HG03558 (cell line): ENCODE data around the gene STIM2.

Experiments used
- ATAC-seq: cut with Tn5 transposase; IDR thresholded peaks from one replicate; pipeline ENCODE4 v1.9.1; 2021; ENCODE audit warnings: moderate number of reproducible peaks; ENCODE audit not compliant: unreplicated experiment; ENCODE audit errors: extremely low read depth

The STIM2 gene

GRCh38 chr4:26896636-26897035 lies 36.0 kb downstream of the STIM2 start:
- no peak for ATAC-seq

DNA sequence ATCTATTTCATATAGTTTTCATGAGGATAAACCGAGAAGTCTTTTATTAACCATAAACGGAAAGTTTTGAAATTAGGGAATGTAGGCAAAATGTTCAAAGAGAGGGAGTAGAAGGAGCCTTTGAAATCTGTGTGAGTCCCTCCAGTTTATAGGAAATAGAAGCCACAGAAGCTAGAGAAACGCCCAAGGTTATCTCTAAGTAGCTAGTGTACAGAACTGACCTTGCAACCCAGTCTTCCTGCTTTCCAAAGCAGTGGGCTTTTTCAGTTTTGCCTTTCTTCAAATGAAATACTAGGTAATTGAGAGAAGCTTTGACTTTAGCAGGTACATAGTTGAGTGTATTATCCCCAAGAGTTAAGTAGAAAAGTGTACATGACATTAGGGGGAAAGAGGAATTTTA lies 39.4 kb downstream of the STIM2 start:
- ATAC-seq, result no peak

DNA sequence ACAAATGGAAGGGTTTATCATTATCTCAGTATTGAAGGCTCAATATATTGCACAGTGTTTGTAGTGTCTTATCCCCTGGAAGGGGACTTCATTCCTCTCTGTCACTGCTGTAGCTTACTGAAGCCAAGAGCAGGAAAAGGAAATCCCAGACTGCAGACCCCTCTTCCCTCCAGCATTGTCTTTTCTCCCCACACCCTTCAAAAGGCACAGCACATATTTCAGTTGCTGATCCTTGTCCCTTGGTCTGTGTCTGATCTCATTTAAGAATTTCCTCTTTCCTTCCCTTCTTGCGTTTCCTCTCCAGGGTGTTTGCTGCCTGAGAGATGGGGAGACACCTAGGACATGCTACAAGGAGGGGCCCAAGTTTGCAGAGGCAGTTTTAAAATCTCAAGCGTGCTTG lies 40.1 kb downstream of the STIM2 start:
- ATAC-seq, result no peak

- no peak for ATAC-seq
These were observed 44.5 kb downstream of the STIM2 start for GRCh38 chr4:26905172-26905571.

- no peak for ATAC-seq
These were observed 47.3 kb downstream of the STIM2 start for GRCh38 chr4:26907731-26908599.

DNA sequence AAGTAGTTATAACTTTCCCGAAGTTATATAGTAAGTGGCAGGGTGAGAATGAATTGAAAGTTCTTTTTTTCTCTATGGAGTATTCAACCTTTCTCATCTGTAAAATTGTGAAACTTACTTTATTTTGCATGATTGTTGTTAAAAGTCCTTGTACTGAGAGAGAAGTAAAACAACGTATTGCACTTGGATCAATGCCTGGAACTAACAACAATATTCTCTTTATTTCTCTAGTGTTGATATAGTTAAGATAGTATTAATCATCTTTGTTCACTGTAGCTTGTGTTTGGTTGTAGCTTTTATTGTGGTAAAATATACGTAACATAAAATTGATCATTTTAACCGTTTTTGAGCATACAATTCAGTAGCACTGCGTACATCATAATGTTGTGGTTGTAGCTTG lies 48.7 kb downstream of the STIM2 start:
- no peak for ATAC-seq

DNA sequence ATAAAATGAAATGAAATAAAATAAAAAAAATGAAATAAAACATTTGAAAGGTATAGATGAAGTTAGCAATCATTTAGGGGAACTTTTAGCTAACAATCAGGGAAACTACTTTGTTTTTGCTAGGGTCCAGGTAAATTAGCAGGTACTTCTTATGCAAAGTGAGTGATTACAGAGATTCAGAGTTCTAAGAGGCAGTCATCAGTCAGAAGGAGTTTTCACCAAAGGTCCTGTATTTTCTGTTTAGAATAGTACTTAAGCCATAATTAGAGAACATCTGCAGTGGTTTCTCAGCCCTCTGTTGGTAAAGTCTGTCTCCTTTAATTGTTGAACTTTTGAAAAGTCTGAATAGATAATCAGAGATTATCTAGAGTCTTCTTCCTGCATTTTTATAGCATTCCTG lies 50.6 kb downstream of the STIM2 start:
- ATAC-seq, result no peak

DNA sequence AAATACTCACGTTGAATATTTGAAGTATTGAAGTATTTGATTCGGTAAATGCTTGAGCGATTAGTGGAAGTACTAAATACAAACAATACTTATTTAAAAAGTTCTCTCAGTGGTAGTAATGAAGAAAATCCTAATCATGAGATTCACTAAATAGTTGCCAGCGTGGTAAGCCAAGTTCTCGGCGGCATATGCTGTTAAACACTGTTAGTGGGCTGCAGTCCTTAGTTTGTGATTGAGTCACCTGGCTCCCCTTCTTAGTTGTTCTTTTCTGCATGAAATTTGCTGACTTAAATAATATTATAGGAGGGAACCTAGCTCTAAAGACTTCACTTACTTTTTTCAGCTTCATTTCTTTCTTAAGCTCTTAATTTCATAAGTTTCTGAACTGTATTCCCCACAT lies 51.4 kb downstream of the STIM2 start:
- ATAC-seq, result no peak

DNA sequence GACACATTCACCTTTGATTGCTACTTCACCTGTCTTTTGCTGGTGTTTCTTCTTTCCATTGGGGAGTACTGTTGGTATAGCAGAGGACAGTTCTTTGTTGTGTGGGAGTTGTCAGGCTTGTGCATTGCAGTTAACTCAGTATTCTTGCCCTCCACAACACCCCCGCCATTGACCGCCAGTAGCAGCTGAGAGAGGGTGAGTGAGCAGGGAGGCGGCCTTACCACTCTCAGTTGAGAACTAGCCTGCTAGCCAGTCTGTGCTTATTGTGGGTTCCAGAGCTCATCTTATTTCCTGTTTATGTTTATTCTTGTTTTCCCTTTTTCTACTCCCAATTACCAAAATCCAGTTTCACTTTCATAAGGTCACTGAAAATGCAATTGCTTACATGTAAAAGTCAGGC lies 52.2 kb downstream of the STIM2 start:
- no peak for ATAC-seq

GRCh38 chr4:26916195-26916594 lies 55.6 kb downstream of the STIM2 start:
- ATAC-seq, result no peak

DNA sequence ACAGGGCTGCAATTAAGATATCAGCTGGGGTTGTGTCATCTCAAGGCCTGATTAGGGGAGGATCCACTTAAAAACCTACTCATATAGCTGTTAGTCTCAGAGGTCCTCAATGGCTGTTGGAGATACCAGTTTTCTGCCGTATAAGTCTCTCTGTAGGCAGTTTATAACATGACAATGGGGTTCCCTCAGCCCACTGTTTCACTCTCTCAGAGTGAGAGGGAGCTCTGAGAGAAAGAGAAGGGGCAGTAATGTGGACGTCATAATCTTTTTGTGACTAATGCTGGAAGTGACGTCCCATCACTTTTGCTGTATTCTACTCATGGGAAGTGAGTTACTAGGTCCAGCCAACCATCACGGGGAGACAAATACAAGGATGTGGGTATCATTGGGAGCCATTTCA lies 70.3 kb downstream of the STIM2 start:
- no peak for ATAC-seq

GRCh38 chr4:26931451-26931850 lies 70.8 kb downstream of the STIM2 start:
- no peak for ATAC-seq

GRCh38 chr4:26931966-26932365 lies 71.3 kb downstream of the STIM2 start:
- no peak for ATAC-seq

DNA sequence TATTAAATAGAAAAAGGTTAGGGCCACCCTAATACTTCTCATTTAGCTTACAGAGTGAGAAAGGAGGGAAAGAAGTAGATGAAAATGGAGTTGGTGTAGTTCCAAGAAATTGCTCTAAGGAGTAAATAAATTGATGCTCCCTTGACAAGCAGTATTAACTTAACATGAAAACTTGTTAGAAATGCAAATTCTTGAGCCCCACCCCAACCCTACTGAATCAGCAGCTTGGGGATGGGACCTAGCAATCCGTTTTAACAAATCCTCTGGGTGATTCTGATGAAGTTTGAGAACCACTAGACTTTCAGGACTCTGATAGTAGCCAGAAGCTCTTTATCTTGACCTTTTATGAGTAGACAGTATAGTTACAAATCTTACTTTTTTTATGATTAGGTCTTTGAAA lies 74.8 kb downstream of the STIM2 start:
- no peak for ATAC-seq

DNA sequence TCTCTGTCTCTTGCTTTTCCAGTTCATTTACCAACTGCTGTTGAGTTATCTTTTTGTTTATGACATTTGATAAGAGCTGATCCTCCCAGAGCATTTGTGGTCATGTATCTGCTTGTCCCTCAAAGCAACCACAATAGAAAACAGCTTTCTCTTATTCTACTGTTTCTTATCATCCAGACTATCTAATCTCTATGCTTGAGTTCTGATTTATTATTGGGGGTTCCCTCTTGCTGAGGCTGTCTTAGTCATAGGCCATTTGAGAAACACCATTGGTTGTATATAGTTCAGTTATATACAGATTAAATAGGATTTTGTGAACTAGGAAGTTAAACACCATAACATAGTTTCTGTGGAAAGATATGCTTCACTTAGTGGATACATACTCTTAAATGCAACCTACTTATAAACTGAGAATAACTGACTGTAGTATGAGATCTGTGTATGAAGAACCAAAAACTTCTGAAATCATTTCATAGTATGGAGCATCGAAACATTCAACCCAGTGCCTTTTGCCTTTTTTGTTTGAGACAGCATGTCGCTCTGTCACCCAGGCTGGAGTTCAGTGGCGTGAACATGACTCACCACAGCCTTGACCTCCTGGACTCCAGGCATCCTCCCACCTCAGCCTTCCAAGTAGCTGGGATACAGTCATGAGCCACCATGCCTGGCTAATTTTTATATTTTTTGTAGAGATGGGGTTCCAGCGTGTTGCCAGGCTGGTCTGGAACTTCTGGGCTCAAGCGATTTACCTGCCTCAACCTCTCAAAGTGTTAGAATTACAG lies 75.8 kb downstream of the STIM2 start:
- ATAC-seq, result no peak

GRCh38 chr4:26937139-26937538 lies 76.5 kb downstream of the STIM2 start:
- no peak for ATAC-seq

GRCh38 chr4:26937567-26937966 lies 76.9 kb downstream of the STIM2 start:
- no peak for ATAC-seq

GRCh38 chr4:26938516-26938915 lies 77.9 kb downstream of the STIM2 start:
- no peak for ATAC-seq

GRCh38 chr4:26941951-26942350 lies 81.3 kb downstream of the STIM2 start:
- no peak for ATAC-seq

GRCh38 chr4:26942871-26943270 lies 82.2 kb downstream of the STIM2 start:
- no peak for ATAC-seq

DNA sequence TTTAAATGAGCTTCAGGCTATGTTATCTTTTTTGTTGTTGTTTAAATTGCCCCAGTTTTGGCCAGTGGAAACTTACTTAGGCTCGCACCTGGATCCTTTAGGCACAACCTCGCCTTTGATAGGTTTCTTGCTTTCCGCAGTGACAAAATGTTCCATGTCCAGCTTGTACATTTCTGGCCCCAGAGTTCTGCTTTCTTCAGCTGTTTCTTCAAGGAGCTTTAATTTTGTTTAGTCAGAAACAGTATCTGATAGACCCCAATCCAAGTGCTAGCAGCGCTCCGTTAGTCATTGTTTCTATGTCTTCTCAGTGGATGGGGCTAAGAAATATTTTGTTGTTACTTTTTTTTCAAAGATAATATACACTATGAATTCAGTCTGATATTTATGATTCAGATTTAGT lies 82.8 kb downstream of the STIM2 start:
- ATAC-seq, result no peak

- ATAC-seq, result no peak
These were observed 85.2 kb downstream of the STIM2 start for GRCh38 chr4:26945794-26946193.
